DOHH2 (cell line): ENCODE measurements around the gene MEGF10.

Source experiments
- EZH2phosphoT487 ChIP-seq: fragments of 200-600 bp; sonication (generic); IDR thresholded peaks from 2 replicates; pipeline ENCODE4 v1.6.1; 2017; ENCODE audit warnings: borderline replicate concordance, mild to moderate bottlenecking, antibody characterized with exemption, low read length, moderate library complexity, mixed read lengths
- TF ChIP-seq, protein P1 (sequence below): fragments of 200-600 bp; sonication (generic); IDR thresholded peaks from one replicate; pipeline ENCODE4 v1.5.1; 2014; ENCODE audit warnings: antibody characterized with exemption, mild to moderate bottlenecking, low read depth, low read length; ENCODE audit not compliant: poor library complexity, severe bottlenecking

DNA sequence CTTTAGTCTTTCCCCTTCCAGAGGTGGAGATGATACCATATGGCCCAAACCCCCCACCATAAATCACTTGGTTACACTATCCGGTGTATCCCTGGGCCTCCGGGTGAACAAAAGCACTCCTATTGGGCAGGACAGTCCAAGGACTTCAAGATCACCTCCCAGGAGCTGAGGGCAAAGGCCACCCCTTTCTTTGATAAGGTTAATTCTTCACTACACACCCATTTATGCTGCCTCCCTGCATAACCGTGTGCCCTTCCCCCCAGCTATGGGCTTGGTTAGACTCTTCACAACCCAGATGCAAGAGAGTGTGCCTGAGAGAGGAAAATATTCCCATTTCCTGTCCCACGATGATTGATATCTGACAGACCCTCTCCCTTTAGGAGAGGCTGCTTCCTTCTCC, 162.0 kb downstream of the MEGF10 start:
- TF ChIP-seq, protein P1, sequence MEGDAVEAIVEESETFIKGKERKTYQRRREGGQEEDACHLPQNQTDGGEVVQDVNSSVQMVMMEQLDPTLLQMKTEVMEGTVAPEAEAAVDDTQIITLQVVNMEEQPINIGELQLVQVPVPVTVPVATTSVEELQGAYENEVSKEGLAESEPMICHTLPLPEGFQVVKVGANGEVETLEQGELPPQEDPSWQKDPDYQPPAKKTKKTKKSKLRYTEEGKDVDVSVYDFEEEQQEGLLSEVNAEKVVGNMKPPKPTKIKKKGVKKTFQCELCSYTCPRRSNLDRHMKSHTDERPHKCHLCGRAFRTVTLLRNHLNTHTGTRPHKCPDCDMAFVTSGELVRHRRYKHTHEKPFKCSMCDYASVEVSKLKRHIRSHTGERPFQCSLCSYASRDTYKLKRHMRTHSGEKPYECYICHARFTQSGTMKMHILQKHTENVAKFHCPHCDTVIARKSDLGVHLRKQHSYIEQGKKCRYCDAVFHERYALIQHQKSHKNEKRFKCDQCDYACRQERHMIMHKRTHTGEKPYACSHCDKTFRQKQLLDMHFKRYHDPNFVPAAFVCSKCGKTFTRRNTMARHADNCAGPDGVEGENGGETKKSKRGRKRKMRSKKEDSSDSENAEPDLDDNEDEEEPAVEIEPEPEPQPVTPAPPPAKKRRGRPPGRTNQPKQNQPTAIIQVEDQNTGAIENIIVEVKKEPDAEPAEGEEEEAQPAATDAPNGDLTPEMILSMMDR = no peak
- no peak for TF ChIP-seq EZH2phosphoT487
